ENCODE results near the gene GGTA1.

The GGTA1 gene

DNA sequence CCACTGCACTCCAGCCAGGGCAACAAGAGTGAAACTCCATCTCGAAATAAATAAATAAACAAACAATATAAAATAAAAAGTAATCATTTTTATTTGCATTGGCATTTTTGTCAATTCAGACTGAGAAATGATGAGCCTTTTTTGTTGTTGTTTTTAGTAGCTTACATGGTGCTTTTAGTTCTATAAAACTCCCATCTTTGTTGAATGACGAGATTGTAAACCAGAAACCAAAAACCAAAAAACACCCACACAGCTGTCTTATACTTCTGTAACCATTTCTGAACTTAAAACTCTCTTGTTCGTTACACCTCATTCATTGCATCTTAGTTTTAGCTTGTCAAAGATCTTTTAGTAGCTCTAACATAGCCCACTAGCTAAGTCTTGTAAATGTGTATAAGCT lies 44.7 kb downstream of the GGTA1 start:
- Histone ChIP-seq H3K4me3 (ENCODE audit: low read length) (no peak overlapping the region), H3K4me1 (ENCODE audit: control insufficient read depth, insufficient read depth, low read length) (no peaks in the 10 kb centered on the region), H3K9me3 (replicated peaks; ENCODE audit: low read length) (no peaks in the 10 kb centered on the region), H3K27me3 (ENCODE audit: control insufficient read depth, insufficient read depth, low read length) (peaks cover 60% of the 10 kb centered on the region), H3K9ac (ENCODE audit: low read depth, low read length) (no peak overlapping the region), H3K36me3 (ENCODE audit: insufficient read depth, low read length) (no peaks in the 10 kb centered on the region), H3K4me2 (ENCODE audit: low read length) (no peak overlapping the region)

GRCh38 chr9:121453232-121453892 lies 46.3 kb downstream of the GGTA1 start:
- no peaks in the 10 kb centered on the region for H3K9me3 ChIP-seq (replicated peaks; ENCODE audit: low read length)
- H3K4me3 ChIP-seq (ENCODE audit: low read length) = no peak overlapping the region
- peaks cover 59% of the 10 kb centered on the region for H3K27me3 ChIP-seq (ENCODE audit: control insufficient read depth, insufficient read depth, low read length)
- no peak overlapping the region for H3K9ac ChIP-seq (ENCODE audit: low read depth, low read length)
- no peak overlapping the region for H3K4me2 ChIP-seq (ENCODE audit: low read length)
- H3K4me1 ChIP-seq (ENCODE audit: control insufficient read depth, insufficient read depth, low read length) = no peaks in the 10 kb centered on the region
- no peaks in the 10 kb centered on the region for H3K36me3 ChIP-seq (ENCODE audit: insufficient read depth, low read length)

- Histone ChIP-seq H3K36me3 (ENCODE audit: insufficient read depth, low read length) (no peaks in the 10 kb centered on the region), H3K27me3 (ENCODE audit: control insufficient read depth, insufficient read depth, low read length) (peaks cover 69% of the 10 kb centered on the region), H3K4me3 (ENCODE audit: low read length) (no peak overlapping the region), H3K9me3 (replicated peaks; ENCODE audit: low read length) (no peaks in the 10 kb centered on the region), H3K4me2 (ENCODE audit: low read length) (no peak overlapping the region), H3K9ac (ENCODE audit: low read depth, low read length) (no peak overlapping the region), H3K4me1 (ENCODE audit: control insufficient read depth, insufficient read depth, low read length) (no peaks in the 10 kb centered on the region)
Measured at GRCh38 chr9:121452085-121452484, 47.6 kb downstream of the GGTA1 start.

DNA sequence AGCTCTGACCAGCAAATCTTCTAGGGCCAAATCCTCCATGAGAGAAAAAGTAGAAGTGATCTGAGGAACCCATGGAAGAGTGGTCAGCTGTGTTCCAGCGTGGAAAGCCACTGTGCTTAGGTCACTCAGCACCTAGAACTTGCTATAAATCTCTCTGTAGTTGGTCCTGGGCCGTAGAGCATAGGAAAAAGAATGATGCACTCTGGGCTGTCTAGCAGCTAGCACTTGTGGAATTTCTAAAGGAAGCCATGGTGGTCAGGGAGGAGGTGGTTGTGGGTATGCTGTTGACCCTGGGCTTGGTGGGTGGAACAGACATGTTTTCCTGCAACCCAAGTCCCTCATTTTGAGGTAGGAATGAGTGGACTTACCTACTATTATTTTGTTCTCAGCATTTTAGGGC lies 48.1 kb downstream of the GGTA1 start:
- Histone ChIP-seq H3K9me3 (replicated peaks; ENCODE audit: low read length) (no peaks in the 10 kb centered on the region), H3K4me3 (ENCODE audit: low read length) (no peak overlapping the region), H3K36me3 (ENCODE audit: insufficient read depth, low read length) (no peaks in the 10 kb centered on the region), H3K4me1 (ENCODE audit: control insufficient read depth, insufficient read depth, low read length) (no peaks in the 10 kb centered on the region), H3K9ac (ENCODE audit: low read depth, low read length) (no peak overlapping the region), H3K4me2 (ENCODE audit: low read length) (no peak overlapping the region), H3K27me3 (ENCODE audit: control insufficient read depth, insufficient read depth, low read length) (peaks cover 69% of the 10 kb centered on the region)

- Histone ChIP-seq H3K4me1 (ENCODE audit: control insufficient read depth, insufficient read depth, low read length) (no peaks in the 10 kb centered on the region), H3K27me3 (ENCODE audit: control insufficient read depth, insufficient read depth, low read length) (peaks cover 75% of the 10 kb centered on the region), H3K9me3 (replicated peaks; ENCODE audit: low read length) (no peaks in the 10 kb centered on the region), H3K36me3 (ENCODE audit: insufficient read depth, low read length) (no peaks in the 10 kb centered on the region), H3K4me2 (ENCODE audit: low read length) (no peak overlapping the region), H3K9ac (ENCODE audit: low read depth, low read length) (no peak overlapping the region), H3K4me3 (ENCODE audit: low read length) (no peak overlapping the region)
Measured at GRCh38 chr9:121450241-121450640, 49.4 kb downstream of the GGTA1 start.

GRCh38 chr9:121449786-121450185 lies 49.9 kb downstream of the GGTA1 start:
- Histone ChIP-seq H3K4me1 (ENCODE audit: control insufficient read depth, insufficient read depth, low read length) (no peaks in the 10 kb centered on the region), H3K36me3 (ENCODE audit: insufficient read depth, low read length) (no peaks in the 10 kb centered on the region), H3K9ac (ENCODE audit: low read depth, low read length) (no peak overlapping the region), H3K27me3 (ENCODE audit: control insufficient read depth, insufficient read depth, low read length) (peaks cover 79% of the 10 kb centered on the region), H3K4me3 (ENCODE audit: low read length) (no peak overlapping the region), H3K4me2 (ENCODE audit: low read length) (no peak overlapping the region), H3K9me3 (replicated peaks; ENCODE audit: low read length) (no peaks in the 10 kb centered on the region)

- H3K27me3 ChIP-seq (ENCODE audit: control insufficient read depth, insufficient read depth, low read length) = peaks cover 85% of the 10 kb centered on the region
Measured at GRCh38 chr9:121447321-121447834, 52.3 kb downstream of the GGTA1 start.

GRCh38 chr9:121445986-121446385 lies 53.7 kb downstream of the GGTA1 start:
- H3K4me3 ChIP-seq (ENCODE audit: low read length) = no peak overlapping the region
- H3K4me1 ChIP-seq (ENCODE audit: control insufficient read depth, insufficient read depth, low read length) = no peaks in the 10 kb centered on the region
- no peak overlapping the region for H3K9ac ChIP-seq (ENCODE audit: low read depth, low read length)
- H3K9me3 ChIP-seq (replicated peaks; ENCODE audit: low read length) = no peaks in the 10 kb centered on the region
- H3K27me3 ChIP-seq (ENCODE audit: control insufficient read depth, insufficient read depth, low read length) = peaks cover 89% of the 10 kb centered on the region
- no peaks in the 10 kb centered on the region for H3K36me3 ChIP-seq (ENCODE audit: insufficient read depth, low read length)
- no peak overlapping the region for H3K4me2 ChIP-seq (ENCODE audit: low read length)

More at GRCh38 chr9:121447321-121447834, 52.3 kb downstream of the GGTA1 start:
- Histone ChIP-seq H3K9ac (ENCODE audit: low read depth, low read length) (no peak overlapping the region), H3K9me3 (replicated peaks; ENCODE audit: low read length) (no peaks in the 10 kb centered on the region), H3K4me2 (ENCODE audit: low read length) (no peak overlapping the region), H3K4me3 (ENCODE audit: low read length) (no peak overlapping the region), H3K4me1 (ENCODE audit: control insufficient read depth, insufficient read depth, low read length) (no peaks in the 10 kb centered on the region), H3K36me3 (ENCODE audit: insufficient read depth, low read length) (no peaks in the 10 kb centered on the region)

DNA sequence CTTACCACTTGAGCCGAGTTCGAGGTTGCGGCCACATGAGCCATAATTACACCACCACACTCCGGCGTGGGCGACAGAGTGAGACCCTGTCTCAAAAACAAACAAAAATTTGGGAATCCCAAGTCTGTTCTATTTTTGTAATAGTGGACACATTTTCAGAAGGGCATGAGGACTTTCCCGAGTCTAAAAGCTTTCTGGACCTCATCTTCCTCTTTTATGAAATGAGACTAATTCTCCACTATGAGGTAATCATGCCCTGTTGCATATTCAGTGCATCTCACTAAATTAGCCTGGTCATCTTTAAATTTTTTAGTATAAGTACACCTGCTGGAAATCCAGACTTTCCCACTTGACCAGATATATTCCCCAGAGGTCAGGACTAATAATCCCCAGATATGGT lies 55.7 kb downstream of the GGTA1 start:
- Histone ChIP-seq H3K4me3 (ENCODE audit: low read length) (no peak overlapping the region), H3K9ac (ENCODE audit: low read depth, low read length) (no peak overlapping the region), H3K27me3 (ENCODE audit: control insufficient read depth, insufficient read depth, low read length) (peaks cover 87% of the 10 kb centered on the region), H3K9me3 (replicated peaks; ENCODE audit: low read length) (no peaks in the 10 kb centered on the region), H3K36me3 (ENCODE audit: insufficient read depth, low read length) (no peaks in the 10 kb centered on the region), H3K4me2 (ENCODE audit: low read length) (no peak overlapping the region), H3K4me1 (ENCODE audit: control insufficient read depth, insufficient read depth, low read length) (no peaks in the 10 kb centered on the region)

- H3K9me3 ChIP-seq (replicated peaks; ENCODE audit: low read length) = no peaks in the 10 kb centered on the region
- H3K27me3 ChIP-seq (ENCODE audit: control insufficient read depth, insufficient read depth, low read length) = peaks cover 64% of the 10 kb centered on the region
- no peaks in the 10 kb centered on the region for H3K36me3 ChIP-seq (ENCODE audit: insufficient read depth, low read length)
- H3K4me1 ChIP-seq (ENCODE audit: control insufficient read depth, insufficient read depth, low read length) = no peaks in the 10 kb centered on the region
- no peak overlapping the region for H3K9ac ChIP-seq (ENCODE audit: low read depth, low read length)
- no peak overlapping the region for H3K4me3 ChIP-seq (ENCODE audit: low read length)
- H3K4me2 ChIP-seq (ENCODE audit: low read length) = no peak overlapping the region
Measured at GRCh38 chr9:121441165-121441564, 58.5 kb downstream of the GGTA1 start.

DNA sequence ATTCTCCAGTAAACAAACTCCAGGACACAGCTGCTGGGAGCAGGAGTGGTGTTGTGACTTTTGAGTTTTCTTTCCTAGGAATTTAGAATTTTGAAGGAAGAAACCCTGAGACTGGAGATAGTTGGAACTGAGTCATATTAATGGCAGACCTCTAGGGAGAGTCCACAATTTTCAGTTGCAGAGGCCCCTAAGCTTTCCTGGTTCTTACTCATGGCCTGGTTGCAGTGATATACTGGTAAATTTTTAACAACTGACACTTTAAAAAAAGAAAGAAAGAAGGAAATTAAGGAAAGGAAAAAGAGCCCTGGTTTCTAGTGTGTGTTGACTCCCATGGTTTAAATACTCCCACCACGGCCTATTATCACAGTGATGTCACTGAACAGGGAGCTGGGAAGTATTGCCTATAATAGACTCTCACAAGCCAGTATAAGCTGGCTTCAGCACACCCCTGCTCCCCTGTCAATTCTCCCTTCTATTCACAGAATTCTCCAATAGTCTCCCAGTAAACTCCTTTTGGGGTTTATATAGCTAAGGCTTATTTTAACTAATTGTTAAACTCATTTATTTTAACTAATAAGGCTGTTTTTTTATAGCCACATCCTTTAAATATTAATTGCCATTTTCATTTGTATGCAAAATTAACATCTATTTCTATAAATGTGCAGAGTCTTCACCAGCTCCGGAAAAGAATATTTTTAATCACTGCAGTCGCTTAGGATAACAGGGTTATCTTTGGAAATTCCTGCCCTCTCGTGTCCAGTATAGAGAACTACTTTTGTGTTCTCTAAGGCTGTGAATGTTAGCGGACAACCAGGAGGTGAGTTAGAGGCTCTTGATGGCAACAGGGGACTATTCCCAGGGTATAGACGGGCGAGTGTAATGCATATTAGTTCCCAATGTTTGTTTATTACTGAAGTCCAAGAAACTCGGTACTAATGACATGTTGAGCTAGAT lies 59.7 kb downstream of the GGTA1 start:
- Histone ChIP-seq H3K27me3 (ENCODE audit: control insufficient read depth, insufficient read depth, low read length) (peaks cover 62% of the 10 kb centered on the region), H3K9me3 (replicated peaks; ENCODE audit: low read length) (no peaks in the 10 kb centered on the region), H3K4me3 (ENCODE audit: low read length) (no peak overlapping the region), H3K36me3 (ENCODE audit: insufficient read depth, low read length) (no peaks in the 10 kb centered on the region), H3K4me1 (ENCODE audit: control insufficient read depth, insufficient read depth, low read length) (no peaks in the 10 kb centered on the region), H3K4me2 (ENCODE audit: low read length) (no peak overlapping the region), H3K9ac (ENCODE audit: low read depth, low read length) (no peak overlapping the region)

Data from skeletal muscle satellite cell (primary cell).